LNCAP (cell line): ENCODE data around the gene ZFP82.

Experiments
- TF ChIP-seq, protein P1 (sequence below): fragments of 450-650 bp; IDR thresholded peaks from 2 replicates; pipeline ENCODE4 v1.5.1; 2017; ENCODE audit warnings: mild to moderate bottlenecking

Gene ZFP82

DNA sequence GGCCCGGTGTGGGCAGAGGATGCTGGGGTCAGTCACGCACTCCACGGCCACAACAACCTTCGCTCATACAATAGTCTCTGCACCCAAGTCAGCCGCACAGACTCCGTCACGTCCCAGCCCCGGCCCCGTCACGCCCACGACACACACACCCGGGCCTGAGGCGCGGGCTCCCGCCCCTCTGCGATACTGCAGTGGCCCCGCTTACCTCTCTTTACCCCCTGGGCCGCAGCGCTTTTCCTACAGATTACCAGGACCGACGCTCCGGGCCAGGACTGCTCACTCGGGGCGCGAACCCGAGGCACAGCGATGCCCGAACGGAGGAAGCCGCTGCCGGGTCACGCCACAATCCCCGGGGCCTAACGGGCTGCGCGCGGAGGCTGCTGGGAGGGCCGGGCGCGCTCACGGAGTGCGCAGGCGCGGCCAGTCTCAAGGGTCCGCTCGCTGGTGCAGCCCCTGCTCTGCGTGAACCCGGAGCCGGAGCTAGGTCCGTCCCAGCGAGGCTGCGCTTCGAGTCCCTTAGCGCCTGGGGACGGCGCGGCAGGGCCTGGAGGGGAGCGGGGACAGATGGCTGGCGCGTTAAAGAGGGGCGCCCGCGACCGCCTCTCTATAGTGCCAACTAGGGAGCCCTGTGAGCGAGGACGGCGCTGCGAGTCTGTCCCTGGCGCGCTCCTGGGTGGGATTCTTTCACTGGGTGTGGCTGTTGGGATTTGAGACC is at the start of gene ZFP82:
ZFP82 (minus strand) TSS at position 358 of the 715 bp plus-strand sequence. CDS start 8,855 bp downstream, outside the sequence.
- TF ChIP-seq, protein P1, sequence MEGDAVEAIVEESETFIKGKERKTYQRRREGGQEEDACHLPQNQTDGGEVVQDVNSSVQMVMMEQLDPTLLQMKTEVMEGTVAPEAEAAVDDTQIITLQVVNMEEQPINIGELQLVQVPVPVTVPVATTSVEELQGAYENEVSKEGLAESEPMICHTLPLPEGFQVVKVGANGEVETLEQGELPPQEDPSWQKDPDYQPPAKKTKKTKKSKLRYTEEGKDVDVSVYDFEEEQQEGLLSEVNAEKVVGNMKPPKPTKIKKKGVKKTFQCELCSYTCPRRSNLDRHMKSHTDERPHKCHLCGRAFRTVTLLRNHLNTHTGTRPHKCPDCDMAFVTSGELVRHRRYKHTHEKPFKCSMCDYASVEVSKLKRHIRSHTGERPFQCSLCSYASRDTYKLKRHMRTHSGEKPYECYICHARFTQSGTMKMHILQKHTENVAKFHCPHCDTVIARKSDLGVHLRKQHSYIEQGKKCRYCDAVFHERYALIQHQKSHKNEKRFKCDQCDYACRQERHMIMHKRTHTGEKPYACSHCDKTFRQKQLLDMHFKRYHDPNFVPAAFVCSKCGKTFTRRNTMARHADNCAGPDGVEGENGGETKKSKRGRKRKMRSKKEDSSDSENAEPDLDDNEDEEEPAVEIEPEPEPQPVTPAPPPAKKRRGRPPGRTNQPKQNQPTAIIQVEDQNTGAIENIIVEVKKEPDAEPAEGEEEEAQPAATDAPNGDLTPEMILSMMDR, result no peak

DNA sequence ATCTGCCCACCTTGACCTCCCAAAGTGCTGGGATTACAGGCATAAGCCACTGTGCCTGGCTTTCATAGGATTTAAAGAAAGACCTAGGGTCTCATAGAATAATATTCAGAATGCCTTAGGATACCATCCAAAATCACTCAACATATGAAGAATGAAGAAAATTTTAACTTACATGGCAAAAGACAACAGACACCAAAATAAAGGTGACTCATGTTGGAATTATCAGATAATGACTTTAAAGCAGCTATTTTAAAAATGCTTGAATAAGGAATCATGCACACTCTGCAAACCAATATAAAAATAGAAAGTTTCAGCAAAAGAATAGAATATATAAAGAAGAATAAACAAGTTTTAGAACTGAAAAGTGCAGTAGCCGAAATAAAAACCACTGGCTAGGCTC is 41.6 kb upstream of the ZFP82 start:
- TF ChIP-seq, protein P1, result no peak

DNA sequence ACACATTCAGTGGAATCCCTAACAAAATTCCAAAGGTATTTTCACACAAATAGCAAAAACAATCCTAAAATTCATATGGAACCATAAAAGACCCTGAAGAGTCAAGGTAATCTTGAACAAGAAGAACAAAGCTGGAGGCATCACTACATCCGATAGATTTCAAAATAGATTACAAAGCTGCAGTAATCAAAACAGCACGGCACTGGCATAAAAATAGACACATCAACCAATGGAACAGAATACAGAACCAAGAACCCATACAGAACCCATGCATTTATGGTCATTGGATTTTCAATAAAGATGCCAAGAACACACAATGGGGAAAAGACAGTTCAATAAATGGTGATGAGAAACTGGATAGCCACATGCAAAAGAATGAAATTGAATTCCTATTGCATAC is 38.4 kb upstream of the ZFP82 start:
- TF ChIP-seq, protein P1, result no peak

DNA sequence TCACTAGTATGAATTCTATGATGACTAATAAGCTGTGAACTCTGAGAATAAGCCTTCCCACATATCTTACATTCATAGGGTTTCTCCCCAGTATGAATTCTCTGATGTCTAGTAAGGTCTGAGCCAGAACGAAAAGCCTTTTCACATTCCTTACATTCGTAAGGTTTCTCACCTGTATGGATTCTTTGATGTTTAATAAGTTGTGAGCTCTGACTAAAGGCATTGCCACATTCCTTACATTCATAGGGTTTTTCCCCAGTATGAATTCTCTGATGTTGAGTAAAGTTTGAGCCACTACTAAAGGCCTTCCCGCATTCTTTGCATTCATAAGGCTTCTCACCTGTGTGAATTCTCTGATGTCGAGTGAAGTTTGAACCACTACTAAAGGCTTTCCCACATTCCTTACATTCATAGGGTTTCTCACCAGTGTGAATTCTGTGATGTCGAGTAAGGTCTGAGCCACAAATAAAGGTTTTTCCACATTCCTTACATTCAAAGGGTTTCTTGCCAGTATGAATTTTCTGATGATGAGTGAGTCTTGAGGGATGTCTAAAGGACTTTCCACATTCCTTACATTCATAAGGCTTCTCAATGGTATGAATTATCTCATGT is 30.7 kb upstream of the ZFP82 start:
- TF ChIP-seq, protein P1, result no peak

DNA sequence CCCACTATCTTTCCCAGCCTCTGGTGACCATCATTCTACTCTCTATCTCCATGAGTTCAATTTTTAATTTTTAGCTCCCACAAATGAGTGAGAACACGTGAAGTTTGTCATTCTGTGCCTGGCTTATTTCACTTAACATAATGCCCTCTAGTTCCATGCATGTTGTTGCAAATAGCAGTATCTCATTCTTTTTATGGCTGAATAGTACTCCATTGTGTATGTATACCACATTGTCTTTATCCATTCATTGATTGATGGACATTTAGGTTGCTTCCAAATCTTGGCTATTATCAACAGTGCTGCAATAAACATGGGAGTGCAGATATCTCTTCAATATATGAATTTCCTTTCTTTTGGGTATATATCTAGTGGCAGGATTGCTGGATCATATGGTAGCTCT is 22.9 kb upstream of the ZFP82 start:
- TF ChIP-seq, protein P1, result no peak

DNA sequence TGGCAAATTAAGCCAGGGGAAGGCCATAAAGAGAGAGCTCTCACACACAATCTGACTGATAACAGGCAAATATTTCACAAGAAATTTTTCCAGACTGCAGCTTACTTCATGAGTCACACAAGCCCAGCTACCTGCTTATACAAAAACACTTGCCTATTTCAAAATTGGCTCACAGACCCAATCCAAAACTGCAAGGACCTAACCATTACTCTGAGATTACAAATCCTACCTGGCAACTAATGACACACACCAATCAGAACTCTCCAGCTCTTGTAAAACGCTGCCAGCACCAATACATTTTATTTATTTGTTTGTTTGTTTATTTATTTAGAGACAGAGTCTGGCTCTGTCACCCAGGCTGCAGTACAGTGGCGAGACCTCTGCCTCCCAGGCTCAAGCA is 18.1 kb upstream of the ZFP82 start:
- TF ChIP-seq, protein P1, result no peak

DNA sequence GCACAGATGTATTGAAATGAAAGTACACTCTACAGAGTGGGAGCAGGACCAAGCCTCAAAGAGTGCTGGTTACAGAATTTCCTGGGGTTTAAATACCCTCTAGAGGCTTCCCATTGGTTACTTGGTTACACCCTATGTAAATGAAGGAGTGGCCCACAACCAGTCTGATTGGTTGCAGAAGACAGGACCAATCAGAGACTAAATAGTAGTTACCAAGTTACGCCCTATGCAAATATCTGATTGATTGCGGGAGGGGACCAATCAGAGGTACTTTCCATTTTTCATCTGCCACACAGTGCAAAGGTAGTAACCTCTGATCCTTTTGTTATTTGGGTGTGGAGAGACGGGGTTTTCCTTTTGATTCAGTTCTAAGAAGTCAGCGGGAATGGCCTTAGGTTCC is 5.5 kb upstream of the ZFP82 start:
- TF ChIP-seq, protein P1, result no peak
